Right lobe of liver (tissue), 4 donors: Measurements from ENCODE around the gene FADD.

Experiments
- CTCF ChIP-seq, 4 donors: fragments of 200-600 bp in 3 of 4; fragments of 450-650 bp in 1 of 4; IDR thresholded peaks; one replicate each; pipeline versions ENCODE4 v1.5.1 to v1.8.0; 2016 to 2022; ENCODE audit warnings: antibody characterized with exemption in 4 of 4, mild to moderate bottlenecking in 2 of 4
- POLR2A ChIP-seq: fragments of 450-650 bp; IDR thresholded peaks from one replicate; pipeline ENCODE4 v1.6.1; 2017; ENCODE audit warnings: antibody characterized with exemption, mild to moderate bottlenecking
- donor health status: DM: no; HTN: no; CAD: no.
- donor health status: DM: no; HTN: no; CAD: no.
- donor health status: DM: no; HTN: yes; CAD: no.

- TF ChIP-seq CTCF (IDR thresholded peaks at IDR 0.05) (no peak), POLR2A (no peak)
Measured at GRCh38 chr11:70186420-70186819, 16.7 kb upstream of the FADD start.
